Bronchus fibroblast of lung (primary cell): ENCODE measurements around the gene TAF1. TPM values are rescaled to one million over a fixed set of nuclear protein-coding genes. Genes with fewer than 3 reads are reported as not detected.

Source experiments
- total RNA-seq: library from RNA; depleted of rRNA; stranded (reverse); fragments of >200 nt; gene quantifications from 2 replicates; pipeline ENCODE4 v1.2.3, GENCODE V29; 2015

TAF1 gene
- 9.8 and 11.3 TPM in 2 replicates for total RNA-seq

GRCh38 chrX:71365875-71366673 is at the start of gene TAF1:
Gene TAF1 (plus strand): TSS chrX:71366357. CDS start chrX:71366375, 18 bp downstream.

Other genes with a start within 250 kb of the TAF1 start
- 14.4 and 15.8 TPM in 2 replicates for gene MED12, start 247.8 kb upstream of the TAF1 start, total RNA-seq
- 1.2 and 1.5 TPM in 2 replicates for gene NLGN3, start 221.5 kb upstream of the TAF1 start, total RNA-seq
- not detected in 2 replicates for gene GJB1, start 143.1 kb upstream of the TAF1 start, total RNA-seq
- gene ZMYM3, start 112.2 kb upstream of the TAF1 start, total RNA-seq = 13.6 and 15.3 TPM in 2 replicates
- 333 and 336 TPM in 2 replicates for gene NONO, start 82.7 kb upstream of the TAF1 start, total RNA-seq
- gene ITGB1BP2, start 64.6 kb upstream of the TAF1 start, total RNA-seq = 0.30 and 3.4 TPM in 2 replicates
- 27.9 and 33.6 TPM in 2 replicates for gene OGT, start 166.7 kb downstream of the TAF1 start, total RNA-seq
- 0.17 and 0.59 TPM in 2 replicates for gene GCNA, start 212.1 kb downstream of the TAF1 start, total RNA-seq